PFSK-1 (cell line): Measurements from ENCODE around the gene EMP3.
A peak's percentile ranks its signal among the peaks of the same experiment; 100 is the strongest.

Source experiments
- POLR2AphosphoS5 ChIP-seq: IDR thresholded peaks from 2 replicates; pipeline ENCODE4 v1.6.1; 2012; ENCODE audit warnings: low read depth, mild to moderate bottlenecking, control low read depth, low read length, moderate library complexity
- TAF1 ChIP-seq: IDR thresholded peaks from 2 replicates; pipeline ENCODE4 v1.6.1; 2012; ENCODE audit warnings: low read length, control low read depth, borderline replicate concordance; ENCODE audit not compliant: insufficient read depth

GRCh38 chr19:48321622-48322591, 3.4 kb upstream of the EMP3 start:
- TF ChIP-seq POLR2AphosphoS5 = peak; percentile 84
- no peak for TF ChIP-seq TAF1
